Glomerular endothelial cell (primary cell): Measurements from ENCODE around the gene PIK3IP1. TPM values are rescaled to one million over a fixed set of nuclear protein-coding genes. Genes with fewer than 3 reads are reported as not detected.

Source experiments
- total RNA-seq: library from RNA; depleted of rRNA; stranded (reverse); fragments of >200 nt; gene quantifications from 2 replicates; pipeline ENCODE4 v1.2.3, GENCODE V29; 2015

The PIK3IP1 gene
- total RNA-seq, 1 donor from 2014 or later, result 26.5 TPM

Other genes starting within 250 kb of the PIK3IP1 start
- gene SMTN, start 211.2 kb downstream of the PIK3IP1 start, total RNA-seq, result 123 and 220 TPM in 2 replicates
- 120 and 175 TPM in 2 replicates for gene SELENOM, start 184.9 kb downstream of the PIK3IP1 start, total RNA-seq
- gene INPP5J, start 169.5 kb downstream of the PIK3IP1 start, total RNA-seq, result 0.35 and 2.1 TPM in 2 replicates
- not detected in 2 replicates for gene PLA2G3, start 152.0 kb downstream of the PIK3IP1 start, total RNA-seq
- 24.1 and 28.4 TPM in 2 replicates for gene RNF185, start 132.3 kb downstream of the PIK3IP1 start, total RNA-seq
- gene LIMK2, start 80.2 kb downstream of the PIK3IP1 start, total RNA-seq, result 71.2 and 108 TPM in 2 replicates
- gene PATZ1, start 53.9 kb upstream of the PIK3IP1 start, total RNA-seq, result 14.7 and 20.4 TPM in 2 replicates
- 54.5 and 62.6 TPM in 2 replicates for gene DRG1, start 107.1 kb upstream of the PIK3IP1 start, total RNA-seq
- gene EIF4ENIF1, start 197.4 kb upstream of the PIK3IP1 start, total RNA-seq, result 11.3 and 32.0 TPM in 2 replicates
- 16.5 and 19.8 TPM in 2 replicates for gene SFI1, start 204.0 kb upstream of the PIK3IP1 start, total RNA-seq